Natural killer cell (primary cell): ENCODE measurements around the gene AKAP13. TPM values are rescaled to one million over a fixed set of nuclear protein-coding genes. Genes with fewer than 3 reads are reported as not detected.

Source experiments
- ATAC-seq, 3 donors: fragments of 150-1000 bp in 2 of 3; fragments of 200-7000 bp in 1 of 3; cut with Tn5 transposase; 1 replicate in 1 of 3; 2 replicates in 2 of 3; pipeline ENCODE4 v1.10.0; 2021; ENCODE audit warnings: mild to moderate bottlenecking in 2 of 3, moderate library complexity in 2 of 3
- DNase-seq, 2 donors: peaks; one replicate each; pipeline versions ENCODE4 v3.0.0 to v3.0.0-alpha.2; 2013 to 2021; ENCODE audit warnings: mixed read lengths in 1 of 2
- H3K27ac ChIP-seq: one replicate; pipeline ENCODE4 v1.5.1; 2013; ENCODE audit warnings: mild to moderate bottlenecking, low read length
- H3K27me3 ChIP-seq: one replicate; pipeline ENCODE4 v1.6.1; 2013; ENCODE audit warnings: low read length; ENCODE audit not compliant: control insufficient read depth, insufficient read depth
- H3K36me3 ChIP-seq: one replicate; pipeline ENCODE4 v1.6.1; 2013; ENCODE audit warnings: low read length; ENCODE audit not compliant: control insufficient read depth, insufficient read depth
- H3K4me1 ChIP-seq: one replicate; pipeline ENCODE4 v1.6.1; 2013; ENCODE audit warnings: low read length; ENCODE audit not compliant: control insufficient read depth, insufficient read depth
- H3K4me3 ChIP-seq: one replicate; pipeline ENCODE4 v1.5.1; 2013; ENCODE audit warnings: low read length
- H3K9me3 ChIP-seq: one replicate; pipeline ENCODE4 v1.6.1; 2013; ENCODE audit warnings: low read length; ENCODE audit not compliant: control insufficient read depth, insufficient read depth
- H3K27ac Mint-ChIP-seq, 2 donors: one replicate each; pipeline ENCODE4 v1.8.0; 2022; ENCODE audit warnings: mild to moderate bottlenecking in 2 of 2, mixed read lengths in 2 of 2, moderate library complexity in 1 of 2
- H3K27me3 Mint-ChIP-seq, 2 donors: one replicate each; pipeline ENCODE4 v1.8.0; 2022; ENCODE audit warnings: low read depth in 2 of 2, mixed read lengths in 2 of 2
- H3K36me3 Mint-ChIP-seq: one replicate; pipeline ENCODE4 v1.8.0; 2022; ENCODE audit warnings: mixed read lengths
- H3K4me1 Mint-ChIP-seq, 2 donors: one replicate each; pipeline ENCODE4 v1.8.0; 2022; ENCODE audit warnings: mixed read lengths in 2 of 2
- H3K4me3 Mint-ChIP-seq: one replicate; pipeline ENCODE4 v1.8.0; 2022; ENCODE audit warnings: mild to moderate bottlenecking, moderate library complexity, mixed read lengths
- H3K9me3 Mint-ChIP-seq, 2 donors: one replicate each; pipeline ENCODE4 v1.8.0; 2022; ENCODE audit warnings: mixed read lengths in 2 of 2
- CTCF ChIP-seq: fragments of 200-600 bp; IDR thresholded peaks from one replicate; pipeline ENCODE4 v1.8.0; 2022; ENCODE audit warnings: antibody characterized with exemption
- WGBS: methylation state at CpG from one replicate; pipeline ENCODE4 v1.1.7; 2013; ENCODE audit warnings: missing lambda C conversion rate; ENCODE audit not compliant: insufficient coverage; 5-methylcytosine and 5-hydroxymethylcytosine counted together
- intact Hi-C: fragments of 100-400 bp; cut with micrococcal nuclease; formaldehyde crosslinking; loops from one replicate; pipeline ENCODE4 v1.14.2; 2022
- total RNA-seq, 4 donors: library from RNA; stranded (reverse); fragments of 120-200 nt in 1 of 4; gene quantifications; one replicate each; pipeline versions ENCODE4 v1.2.3 to v1.2.4, GENCODE V29; 2013 to 2022

Gene AKAP13
- total RNA-seq, 3 donors from 2014 or later (not counting 1 experiment from before 2014, with no cell fraction given) = 573 to 661 (median 647) TPM

- no peaks in the 10 kb centered on the region for H3K27me3 Mint-ChIP-seq
- H3K27ac Mint-ChIP-seq = no peak overlapping the region
- no peaks in the 10 kb centered on the region for H3K27me3 ChIP-seq
- H3K4me3 Mint-ChIP-seq = no peak overlapping the region
- H3K27ac ChIP-seq = peak overlapping the region; percentile 80
- intact Hi-C loops = no loop called here
- H3K4me1 Mint-ChIP-seq = peaks cover 46 to 48% of the 10 kb centered on the region in 2 donors
- DNase-seq (peak in 1 of 2 donors; percentile 34), ATAC-seq (no peak)
- peaks cover 4% of the 10 kb centered on the region for H3K36me3 ChIP-seq
- no peak overlapping the region for H3K4me3 ChIP-seq
- no peaks in the 10 kb centered on the region for H3K36me3 Mint-ChIP-seq
- TF ChIP-seq CTCF = no peak
- H3K9me3 Mint-ChIP-seq = no peaks in the 10 kb centered on the region
- WGBS = 82% methylated on average over 9 of the region's 9 CpGs
- no peaks in the 10 kb centered on the region for H3K9me3 ChIP-seq
- peaks cover 19% of the 10 kb centered on the region for H3K4me1 ChIP-seq
Observed at GRCh38 chr15:85619992-85620689, 239.7 kb downstream of the AKAP13 start.

- H3K27ac Mint-ChIP-seq = no peak overlapping the region
- H3K9me3 Mint-ChIP-seq = no peaks in the 10 kb centered on the region
- DNase-seq = peak in 1 of 2 donors; percentile 56
- ATAC-seq = no peak
- Histone ChIP-seq H3K27me3 (no peaks in the 10 kb centered on the region), H3K27ac (peak overlapping the region; percentile 34), H3K36me3 (peaks cover 4% of the 10 kb centered on the region), H3K9me3 (no peaks in the 10 kb centered on the region), H3K4me1 (peaks cover 24% of the 10 kb centered on the region), H3K4me3 (no peak overlapping the region)
- H3K36me3 Mint-ChIP-seq = no peaks in the 10 kb centered on the region
- intact Hi-C loops = no loop called here
- TF ChIP-seq CTCF = no peak
- peaks cover 46 to 53% of the 10 kb centered on the region in 2 donors for H3K4me1 Mint-ChIP-seq
- 74% methylated on average over 3 of the region's 3 CpGs for WGBS
- H3K27me3 Mint-ChIP-seq = no peaks in the 10 kb centered on the region
- H3K4me3 Mint-ChIP-seq = no peak overlapping the region
Observed at GRCh38 chr15:85620690-85621049, 240.3 kb downstream of the AKAP13 start.

GRCh38 chr15:85621094-85621493, 240.7 kb downstream of the AKAP13 start:
- H3K27ac ChIP-seq = peak overlapping the region; percentile 34
- Mint-ChIP-seq H3K9me3 (no peaks in the 10 kb centered on the region), H3K4me3 (no peak overlapping the region), H3K27ac (no peak overlapping the region), H3K4me1 (peaks cover 46 to 53% of the 10 kb centered on the region in 2 donors), H3K36me3 (no peaks in the 10 kb centered on the region), H3K27me3 (no peaks in the 10 kb centered on the region)
- 47% methylated on average over 3 of the region's 4 CpGs for WGBS
- no peaks in the 10 kb centered on the region for H3K9me3 ChIP-seq
- H3K4me3 ChIP-seq = no peak overlapping the region
- DNase-seq = peak in 1 of 2 donors; percentile 35
- no peaks in the 10 kb centered on the region for H3K27me3 ChIP-seq
- no peak for ATAC-seq
- no peak for TF ChIP-seq CTCF
- H3K4me1 ChIP-seq = peaks cover 24% of the 10 kb centered on the region
- intact Hi-C loops = no loop called here
- peaks cover 4% of the 10 kb centered on the region for H3K36me3 ChIP-seq
